ENCODE data around the gene PRKAG2.
A peak's percentile ranks its signal among the peaks of the same experiment; 100 is the strongest.

The PRKAG2 gene

DNA sequence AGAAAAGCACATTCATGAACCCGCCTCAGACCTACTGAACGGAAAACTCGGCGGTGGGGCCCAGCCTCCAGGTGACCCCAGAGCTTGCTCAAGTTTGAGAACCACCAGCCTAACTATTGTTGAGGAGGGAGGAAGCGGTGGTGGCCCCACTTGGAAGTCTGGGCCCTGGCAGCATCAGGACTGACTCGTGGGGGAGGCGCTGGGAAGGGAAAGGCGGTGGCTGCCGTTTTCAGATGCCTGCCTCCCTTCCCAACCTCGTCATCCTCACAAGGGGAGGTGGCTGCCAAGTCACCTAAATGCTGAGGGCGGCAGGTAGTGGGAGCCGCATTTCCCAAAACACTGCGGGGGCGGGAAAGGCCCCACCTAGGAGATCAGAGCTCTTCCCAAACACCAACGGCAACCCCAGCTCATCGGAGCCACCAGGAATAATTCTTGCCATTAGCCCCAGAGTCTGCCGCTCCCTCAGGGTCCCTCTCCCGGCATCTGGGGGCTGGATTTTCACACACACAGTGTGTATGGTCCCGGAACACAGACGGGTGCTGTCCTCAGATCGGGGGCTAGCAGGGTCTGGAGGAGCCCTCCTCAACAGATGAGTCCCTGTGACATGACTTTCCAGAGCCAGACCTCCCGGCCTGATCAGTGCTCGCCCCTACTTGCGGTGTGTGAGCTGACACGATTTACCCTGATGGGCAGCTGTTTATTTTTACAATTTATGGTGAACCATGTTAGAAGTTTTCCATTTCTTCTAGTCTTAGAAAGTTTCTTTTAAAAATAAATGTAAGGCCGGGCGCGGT, 31.3 kb downstream of the PRKAG2 start:
- no peak overlapping the region for H4K12ac ChIP-seq (ENCODE audit: low read depth, low read length)
- no peak overlapping the region for H3K4ac ChIP-seq (ENCODE audit: low read depth, low read length)
- H3K4me2 ChIP-seq (ENCODE audit: low read length) = no peak overlapping the region
- H3K79me2 ChIP-seq (ENCODE audit: control insufficient read depth, insufficient read depth, low read length, poor library complexity) = no peaks in the 10 kb centered on the region
- H3K36me3 ChIP-seq (ENCODE audit: control insufficient read depth in 1 of 2, insufficient read depth in 2 of 2, low read length in 2 of 2) = no peaks in the 10 kb centered on the region
- H2BK120ac ChIP-seq (ENCODE audit: insufficient read depth, low read length, poor library complexity) = no peak overlapping the region
- H3K9ac ChIP-seq (ENCODE audit: low read length) = no peak overlapping the region
- DNase-seq = no peak
- H3K9me3 ChIP-seq (ENCODE audit: insufficient read depth, low read depth, low read length) = no peaks in the 10 kb centered on the region
- H3K23ac ChIP-seq (ENCODE audit: low read length) = no peak overlapping the region
- no peak overlapping the region for H2AK5ac ChIP-seq (ENCODE audit: low read length)
- no peak overlapping the region for H2BK12ac ChIP-seq (ENCODE audit: low read length)
- no peak overlapping the region for H3K14ac ChIP-seq (ENCODE audit: low read length)
- no peak overlapping the region for H2AFZ ChIP-seq (ENCODE audit: insufficient read depth, low read length, poor library complexity)
- H3K18ac ChIP-seq (ENCODE audit: low read length) = no peak overlapping the region
- no CpG with 5 or more reads among the region's 28 CpGs for WGBS (ENCODE audit: extremely low coverage, insufficient coverage, insufficient read length)
- no peak overlapping the region for H3K4me3 ChIP-seq (ENCODE audit: low read depth, low read length)
- no peak overlapping the region for H2BK5ac ChIP-seq (ENCODE audit: low read depth, low read length, poor library complexity)
- H4K91ac ChIP-seq (ENCODE audit: low read depth, low read length) = no peak overlapping the region
- no peak overlapping the region for H4K8ac ChIP-seq (ENCODE audit: low read depth, low read length)
- H3K4me1 ChIP-seq (ENCODE audit: control insufficient read depth in 1 of 2, insufficient read depth in 2 of 2, low read length in 2 of 2) = peaks cover 0 to under 1% of the 10 kb centered on the region in 2 experiments
- no peaks in the 10 kb centered on the region for H3K27me3 ChIP-seq (ENCODE audit: insufficient read depth, low read length)
- no peaks in the 10 kb centered on the region for H3K79me1 ChIP-seq (ENCODE audit: low read length)
- no peak overlapping the region for H3K27ac ChIP-seq (ENCODE audit: low read depth, low read length)

DNA sequence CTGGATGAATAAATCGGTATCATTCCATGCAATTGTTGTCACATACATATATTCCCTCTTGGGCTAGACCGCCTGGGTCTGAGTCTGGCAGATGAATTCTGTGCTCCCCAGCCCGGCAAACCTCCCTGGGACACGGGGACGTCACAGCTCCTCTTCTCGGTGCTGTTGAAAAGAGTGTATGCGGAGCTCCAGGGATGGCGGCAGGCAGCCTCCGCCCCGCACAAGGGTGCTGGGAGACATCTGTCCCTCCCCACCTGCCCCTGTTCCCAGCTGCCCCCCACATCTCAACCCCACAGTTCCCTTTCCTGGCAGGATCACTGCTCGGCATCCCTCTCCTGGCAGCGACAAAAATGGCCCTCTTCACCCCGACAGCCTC, 32.1 kb downstream of the PRKAG2 start:
- H3K4me2 ChIP-seq (ENCODE audit: low read length) = no peak overlapping the region
- no peak overlapping the region for H3K23ac ChIP-seq (ENCODE audit: low read length)
- no peak overlapping the region for H2BK5ac ChIP-seq (ENCODE audit: low read depth, low read length, poor library complexity)
- H2BK120ac ChIP-seq (ENCODE audit: insufficient read depth, low read length, poor library complexity) = no peak overlapping the region
- no peaks in the 10 kb centered on the region for H3K27me3 ChIP-seq (ENCODE audit: insufficient read depth, low read length)
- H3K79me2 ChIP-seq (ENCODE audit: control insufficient read depth, insufficient read depth, low read length, poor library complexity) = no peaks in the 10 kb centered on the region
- H4K91ac ChIP-seq (ENCODE audit: low read depth, low read length) = no peak overlapping the region
- no peak overlapping the region for H4K8ac ChIP-seq (ENCODE audit: low read depth, low read length)
- H3K4me3 ChIP-seq (ENCODE audit: low read depth, low read length) = no peak overlapping the region
- H3K79me1 ChIP-seq (ENCODE audit: low read length) = no peaks in the 10 kb centered on the region
- H4K12ac ChIP-seq (ENCODE audit: low read depth, low read length) = no peak overlapping the region
- no peak overlapping the region for H2AK5ac ChIP-seq (ENCODE audit: low read length)
- no peaks in the 10 kb centered on the region for H3K4me1 ChIP-seq (ENCODE audit: control insufficient read depth in 1 of 2, insufficient read depth in 2 of 2, low read length in 2 of 2)
- no peak overlapping the region for H3K4ac ChIP-seq (ENCODE audit: low read depth, low read length)
- WGBS (ENCODE audit: extremely low coverage, insufficient coverage, insufficient read length) = no CpG with 5 or more reads among the region's 13 CpGs
- no peak overlapping the region for H3K14ac ChIP-seq (ENCODE audit: low read length)
- no peaks in the 10 kb centered on the region for H3K36me3 ChIP-seq (ENCODE audit: control insufficient read depth in 1 of 2, insufficient read depth in 2 of 2, low read length in 2 of 2)
- no peak overlapping the region for H3K9ac ChIP-seq (ENCODE audit: low read length)
- H3K27ac ChIP-seq (ENCODE audit: low read depth, low read length) = no peak overlapping the region
- DNase-seq = no peak
- H3K18ac ChIP-seq (ENCODE audit: low read length) = no peak overlapping the region
- no peak overlapping the region for H2BK12ac ChIP-seq (ENCODE audit: low read length)
- no peak overlapping the region for H2AFZ ChIP-seq (ENCODE audit: insufficient read depth, low read length, poor library complexity)
- H3K9me3 ChIP-seq (ENCODE audit: insufficient read depth, low read depth, low read length) = no peaks in the 10 kb centered on the region

DNA sequence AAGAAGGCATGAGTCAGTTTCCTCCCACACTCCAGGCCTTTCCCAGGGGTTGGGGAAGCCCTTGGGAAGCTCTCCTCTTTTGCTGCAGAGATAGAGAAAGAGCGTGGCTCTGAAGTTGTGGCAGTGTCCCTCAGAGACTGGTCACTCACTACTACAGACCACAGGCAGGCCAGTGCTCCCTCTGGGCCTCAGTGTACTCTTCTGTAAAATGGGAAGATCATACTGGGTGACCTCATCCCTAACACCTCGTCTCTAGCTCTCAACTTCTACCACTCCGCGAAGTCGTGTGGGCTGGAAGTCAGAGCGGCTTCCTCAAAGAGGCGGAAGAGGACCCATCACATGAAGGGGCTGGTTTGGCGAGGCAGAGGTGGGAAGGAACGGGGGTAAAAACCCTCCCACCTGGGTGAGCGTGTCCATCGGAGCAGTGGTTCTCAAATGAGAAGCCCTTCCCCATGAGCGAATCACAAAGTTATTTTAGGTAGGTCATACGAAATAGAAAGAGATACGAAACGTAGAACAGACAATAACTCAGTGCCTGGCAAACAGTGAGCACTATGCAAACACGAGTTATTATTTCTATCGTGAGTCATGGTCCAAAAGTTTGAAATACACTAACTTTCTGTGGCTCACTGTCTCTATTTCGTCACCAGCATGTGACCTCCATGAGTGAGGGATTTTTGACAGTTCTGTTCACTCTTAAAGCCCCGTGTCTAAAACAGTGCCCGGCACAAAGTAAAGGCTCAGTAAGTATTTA, 32.7 kb downstream of the PRKAG2 start:
- Histone ChIP-seq H3K79me1 (ENCODE audit: low read length) (no peaks in the 10 kb centered on the region), H3K4me1 (ENCODE audit: control insufficient read depth in 1 of 2, insufficient read depth in 2 of 2, low read length in 2 of 2) (no peaks in the 10 kb centered on the region), H2BK12ac (ENCODE audit: low read length) (no peak overlapping the region), H3K4me3 (ENCODE audit: low read depth, low read length) (peak overlapping the region; percentile 38), H3K4me2 (ENCODE audit: low read length) (no peak overlapping the region), H3K27ac (ENCODE audit: low read depth, low read length) (no peak overlapping the region), H2BK120ac (ENCODE audit: insufficient read depth, low read length, poor library complexity) (no peak overlapping the region), H2AK5ac (ENCODE audit: low read length) (no peak overlapping the region), H4K8ac (ENCODE audit: low read depth, low read length) (no peak overlapping the region), H4K12ac (ENCODE audit: low read depth, low read length) (no peak overlapping the region), H3K4ac (ENCODE audit: low read depth, low read length) (no peak overlapping the region), H3K79me2 (ENCODE audit: control insufficient read depth, insufficient read depth, low read length, poor library complexity) (no peaks in the 10 kb centered on the region), H3K23ac (ENCODE audit: low read length) (no peak overlapping the region), H3K36me3 (ENCODE audit: control insufficient read depth in 1 of 2, insufficient read depth in 2 of 2, low read length in 2 of 2) (no peaks in the 10 kb centered on the region), H3K9me3 (ENCODE audit: insufficient read depth, low read depth, low read length) (no peaks in the 10 kb centered on the region), H2AFZ (ENCODE audit: insufficient read depth, low read length, poor library complexity) (no peak overlapping the region), H3K27me3 (ENCODE audit: insufficient read depth, low read length) (no peaks in the 10 kb centered on the region), H2BK5ac (ENCODE audit: low read depth, low read length, poor library complexity) (no peak overlapping the region), H3K9ac (ENCODE audit: low read length) (no peak overlapping the region), H3K18ac (ENCODE audit: low read length) (no peak overlapping the region), H3K14ac (ENCODE audit: low read length) (no peak overlapping the region), H4K91ac (ENCODE audit: low read depth, low read length) (no peak overlapping the region)
- peak; percentile 31 to 63 for DNase-seq
- no CpG with 5 or more reads among the region's 20 CpGs for WGBS (ENCODE audit: extremely low coverage, insufficient coverage, insufficient read length)

DNA sequence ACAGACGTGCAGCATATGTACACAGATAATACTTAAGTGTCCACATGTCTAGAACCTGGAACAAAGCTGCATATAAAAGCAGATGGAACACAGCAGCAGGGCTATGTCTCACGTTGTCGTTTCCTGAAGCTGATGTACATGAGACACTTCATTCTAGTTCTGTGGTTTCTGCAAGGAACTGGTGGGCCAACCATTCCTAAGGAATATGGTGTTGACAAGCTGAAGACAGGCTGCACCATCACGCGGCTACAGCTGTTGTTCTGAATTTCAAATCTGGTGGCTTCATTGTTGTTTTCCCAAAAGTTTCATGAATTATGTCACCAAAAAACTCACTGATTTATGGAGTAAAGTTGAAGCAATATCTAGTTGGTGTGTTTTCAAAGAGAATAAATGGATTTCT, 33.7 kb downstream of the PRKAG2 start:
- Histone ChIP-seq H3K79me1 (ENCODE audit: low read length) (no peaks in the 10 kb centered on the region), H2AK5ac (ENCODE audit: low read length) (no peak overlapping the region), H3K4ac (ENCODE audit: low read depth, low read length) (no peak overlapping the region), H3K14ac (ENCODE audit: low read length) (no peak overlapping the region), H3K36me3 (ENCODE audit: control insufficient read depth in 1 of 2, insufficient read depth in 2 of 2, low read length in 2 of 2) (no peaks in the 10 kb centered on the region), H2BK12ac (ENCODE audit: low read length) (no peak overlapping the region), H2BK5ac (ENCODE audit: low read depth, low read length, poor library complexity) (no peak overlapping the region), H2BK120ac (ENCODE audit: insufficient read depth, low read length, poor library complexity) (no peak overlapping the region), H4K8ac (ENCODE audit: low read depth, low read length) (no peak overlapping the region), H4K12ac (ENCODE audit: low read depth, low read length) (no peak overlapping the region), H3K9ac (ENCODE audit: low read length) (no peak overlapping the region), H3K27me3 (ENCODE audit: insufficient read depth, low read length) (no peaks in the 10 kb centered on the region), H3K4me3 (ENCODE audit: low read depth, low read length) (no peak overlapping the region), H3K27ac (ENCODE audit: low read depth, low read length) (no peak overlapping the region), H2AFZ (ENCODE audit: insufficient read depth, low read length, poor library complexity) (no peak overlapping the region), H3K18ac (ENCODE audit: low read length) (no peak overlapping the region), H3K4me1 (ENCODE audit: control insufficient read depth in 1 of 2, insufficient read depth in 2 of 2, low read length in 2 of 2) (no peaks in the 10 kb centered on the region), H3K23ac (ENCODE audit: low read length) (no peak overlapping the region), H4K91ac (ENCODE audit: low read depth, low read length) (no peak overlapping the region), H3K9me3 (ENCODE audit: insufficient read depth, low read depth, low read length) (no peaks in the 10 kb centered on the region), H3K79me2 (ENCODE audit: control insufficient read depth, insufficient read depth, low read length, poor library complexity) (no peaks in the 10 kb centered on the region), H3K4me2 (ENCODE audit: low read length) (no peak overlapping the region)
- no CpG with 5 or more reads among the region's 5 CpGs for WGBS (ENCODE audit: extremely low coverage, insufficient coverage, insufficient read length)
- no peak for DNase-seq

Data from trophoblast cell (in vitro differentiated cells and primary cell).